HG02938 (cell line): ENCODE data around the gene MYO15A.

Experiments used
- ATAC-seq: cut with Tn5 transposase; IDR thresholded peaks from one replicate; pipeline ENCODE4 v1.9.1; 2021; ENCODE audit warnings: mild to moderate bottlenecking, moderate library complexity; ENCODE audit not compliant: unreplicated experiment

MYO15A gene

DNA sequence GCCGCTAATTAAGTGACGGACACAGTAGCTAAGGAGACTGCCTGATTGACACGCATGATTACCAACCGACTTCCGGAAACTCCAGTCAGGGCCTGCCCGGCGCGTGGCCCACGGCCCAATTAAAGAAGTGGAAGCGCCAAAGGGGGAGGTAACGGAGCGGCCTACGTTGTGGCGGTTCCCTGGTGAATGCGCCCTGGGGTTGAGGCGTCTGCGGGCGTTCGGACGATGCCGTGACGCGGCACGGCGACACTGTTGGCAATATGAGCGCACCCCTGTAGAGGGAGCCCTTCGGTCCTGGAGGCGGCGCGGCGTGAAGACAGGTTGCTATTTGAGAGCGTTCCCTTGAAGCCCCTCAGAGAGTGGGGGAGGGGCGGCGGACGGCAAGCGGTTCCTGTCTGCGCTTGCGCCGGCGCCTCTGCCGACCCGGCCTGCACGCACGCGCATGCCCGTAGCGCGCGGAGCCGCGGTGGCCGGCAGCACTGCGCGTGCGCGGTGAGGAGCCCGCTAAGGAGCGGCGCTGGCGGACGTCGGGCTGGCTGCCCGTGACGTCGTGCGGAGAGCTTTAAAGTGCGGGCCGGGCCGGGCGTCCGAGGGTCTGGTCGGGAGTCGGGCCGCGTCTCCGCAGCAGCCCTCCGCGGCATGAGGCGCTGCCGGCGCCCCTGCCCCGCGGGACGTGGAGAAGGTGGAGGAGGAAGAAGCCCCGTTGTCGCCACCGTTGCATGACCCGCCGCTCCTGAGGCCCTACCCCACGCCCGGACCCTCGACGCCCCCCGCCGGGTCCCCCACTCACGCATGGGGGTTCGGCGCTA, 75.0 kb downstream of the MYO15A start, which contains the start of gene ALKBH5:
Gene ALKBH5, plus strand, starts transcription at position 495 of the 809 bp plus-strand sequence. CDS start 416 bp downstream, outside the sequence.
- ATAC-seq = peak; percentile 85

DNA sequence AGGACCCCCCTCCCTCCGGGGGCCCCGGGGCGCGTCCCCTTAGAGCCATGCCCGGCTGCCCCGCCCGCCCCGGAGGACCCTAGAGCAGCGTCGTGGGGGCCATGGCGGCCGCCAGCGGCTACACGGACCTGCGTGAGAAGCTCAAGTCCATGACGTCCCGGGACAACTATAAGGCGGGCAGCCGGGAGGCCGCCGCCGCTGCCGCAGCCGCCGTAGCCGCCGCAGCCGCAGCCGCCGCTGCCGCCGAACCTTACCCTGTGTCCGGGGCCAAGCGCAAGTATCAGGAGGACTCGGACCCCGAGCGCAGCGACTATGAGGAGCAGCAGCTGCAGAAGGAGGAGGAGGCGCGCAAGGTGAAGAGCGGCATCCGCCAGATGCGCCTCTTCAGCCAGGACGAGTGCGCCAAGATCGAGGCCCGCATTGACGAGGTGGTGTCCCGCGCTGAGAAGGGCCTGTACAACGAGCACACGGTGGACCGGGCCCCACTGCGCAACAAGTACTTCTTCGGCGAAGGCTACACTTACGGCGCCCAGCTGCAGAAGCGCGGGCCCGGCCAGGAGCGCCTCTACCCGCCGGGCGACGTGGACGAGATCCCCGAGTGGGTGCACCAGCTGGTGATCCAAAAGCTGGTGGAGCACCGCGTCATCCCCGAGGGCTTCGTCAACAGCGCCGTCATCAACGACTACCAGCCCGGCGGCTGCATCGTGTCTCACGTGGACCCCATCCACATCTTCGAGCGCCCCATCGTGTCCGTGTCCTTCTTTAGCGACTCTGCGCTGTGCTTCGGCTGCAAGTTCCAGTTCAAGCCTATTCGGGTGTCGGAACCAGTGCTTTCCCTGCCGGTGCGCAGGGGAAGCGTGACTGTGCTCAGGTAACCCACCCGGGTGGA, 75.8 kb downstream of the MYO15A start:
- peak; percentile 9 for ATAC-seq

DNA sequence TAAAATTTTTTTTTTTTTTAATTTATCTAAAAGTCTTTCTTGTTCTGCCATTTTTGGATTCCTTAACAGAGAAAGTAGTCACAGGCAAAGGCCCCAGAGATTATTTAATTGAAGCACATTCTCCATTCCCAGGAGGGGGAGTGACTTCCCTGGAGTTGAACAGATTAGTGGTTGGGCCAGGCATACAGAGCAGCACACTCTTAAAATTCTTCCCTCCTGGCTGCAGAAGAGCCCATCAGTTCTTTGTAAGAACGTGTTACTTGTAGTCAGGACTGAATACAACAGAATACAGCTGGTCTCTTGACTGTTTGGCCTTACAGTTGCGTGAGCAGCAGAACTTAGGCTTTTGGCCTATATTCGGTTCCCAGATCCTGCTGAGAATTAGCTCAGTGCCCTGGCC, 76.8 kb downstream of the MYO15A start:
- ATAC-seq = no peak

DNA sequence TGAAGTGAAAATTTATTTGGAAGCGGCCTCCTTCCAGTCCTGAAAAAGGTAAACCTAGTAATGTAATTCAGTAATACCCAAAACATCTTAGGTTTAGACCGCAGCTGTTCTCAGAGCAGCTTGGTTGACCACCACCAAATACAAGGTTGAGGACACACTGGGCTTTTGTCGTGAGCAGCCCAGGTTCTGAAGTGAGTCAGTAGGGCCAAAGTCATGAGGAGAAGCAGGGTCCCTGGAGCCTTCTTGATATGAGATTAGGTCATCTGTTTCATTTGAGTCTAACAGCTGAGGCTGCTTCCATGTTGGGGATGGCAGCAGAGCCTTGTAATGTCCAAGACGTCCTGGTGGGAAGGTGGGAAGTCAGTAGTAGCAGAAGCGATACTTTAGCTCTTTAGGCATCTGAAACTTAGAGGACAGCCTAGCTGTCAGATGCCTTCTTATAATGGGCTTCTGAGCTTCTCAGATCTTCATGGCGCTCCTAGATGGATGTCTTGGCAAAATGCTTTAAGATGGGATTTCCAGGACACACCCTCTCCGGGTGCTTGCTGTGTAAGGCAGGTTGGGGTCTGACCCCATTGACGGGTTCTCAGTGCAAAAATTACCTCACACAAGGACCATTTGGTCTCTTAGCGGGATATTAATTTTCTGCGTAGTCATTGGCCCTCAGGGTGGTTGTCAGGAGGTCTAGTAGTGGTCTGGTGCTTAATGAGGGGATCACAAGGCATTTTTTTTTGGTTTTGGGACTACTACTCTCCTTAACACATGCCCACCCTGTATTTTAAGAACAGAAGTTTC, 77.5 kb downstream of the MYO15A start:
- ATAC-seq = no peak

DNA sequence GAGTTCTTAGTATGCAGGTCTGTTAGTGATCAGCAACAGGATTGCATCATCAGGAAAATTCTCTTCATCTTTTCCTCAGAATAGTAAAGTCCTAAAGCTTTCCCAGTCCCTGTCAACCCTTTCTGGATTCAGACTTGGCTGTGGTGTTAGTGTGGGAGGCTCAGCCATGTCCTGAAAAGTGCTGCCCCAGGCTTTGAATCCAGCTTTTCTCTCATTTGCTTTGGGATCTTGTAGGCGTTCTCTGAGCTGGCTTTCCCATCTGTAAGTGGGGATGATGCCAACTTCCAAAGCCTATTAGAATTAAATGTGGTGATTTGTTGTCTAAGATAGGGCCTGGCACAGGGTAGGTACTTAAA, 78.0 kb downstream of the MYO15A start:
- ATAC-seq = no peak

DNA sequence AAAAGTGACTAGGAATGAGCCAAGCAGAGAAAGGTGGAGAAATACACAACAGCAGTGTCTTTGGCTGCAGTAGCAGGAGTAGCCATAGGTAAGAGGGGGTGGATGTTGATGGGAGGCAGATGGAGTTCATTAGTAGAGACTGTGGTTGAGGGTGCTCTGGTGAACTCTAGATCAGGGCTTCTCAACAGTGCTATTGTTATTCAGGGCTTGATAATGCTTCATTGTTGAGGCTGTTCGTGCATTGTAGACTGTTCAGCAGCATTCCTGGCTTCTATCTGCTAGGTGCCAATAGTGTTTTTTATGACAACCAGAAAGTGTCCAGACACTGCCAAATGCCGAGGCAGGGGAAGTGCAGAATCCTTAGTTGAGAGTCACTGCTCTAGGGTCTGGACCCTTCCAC, 78.7 kb downstream of the MYO15A start:
- no peak for ATAC-seq

DNA sequence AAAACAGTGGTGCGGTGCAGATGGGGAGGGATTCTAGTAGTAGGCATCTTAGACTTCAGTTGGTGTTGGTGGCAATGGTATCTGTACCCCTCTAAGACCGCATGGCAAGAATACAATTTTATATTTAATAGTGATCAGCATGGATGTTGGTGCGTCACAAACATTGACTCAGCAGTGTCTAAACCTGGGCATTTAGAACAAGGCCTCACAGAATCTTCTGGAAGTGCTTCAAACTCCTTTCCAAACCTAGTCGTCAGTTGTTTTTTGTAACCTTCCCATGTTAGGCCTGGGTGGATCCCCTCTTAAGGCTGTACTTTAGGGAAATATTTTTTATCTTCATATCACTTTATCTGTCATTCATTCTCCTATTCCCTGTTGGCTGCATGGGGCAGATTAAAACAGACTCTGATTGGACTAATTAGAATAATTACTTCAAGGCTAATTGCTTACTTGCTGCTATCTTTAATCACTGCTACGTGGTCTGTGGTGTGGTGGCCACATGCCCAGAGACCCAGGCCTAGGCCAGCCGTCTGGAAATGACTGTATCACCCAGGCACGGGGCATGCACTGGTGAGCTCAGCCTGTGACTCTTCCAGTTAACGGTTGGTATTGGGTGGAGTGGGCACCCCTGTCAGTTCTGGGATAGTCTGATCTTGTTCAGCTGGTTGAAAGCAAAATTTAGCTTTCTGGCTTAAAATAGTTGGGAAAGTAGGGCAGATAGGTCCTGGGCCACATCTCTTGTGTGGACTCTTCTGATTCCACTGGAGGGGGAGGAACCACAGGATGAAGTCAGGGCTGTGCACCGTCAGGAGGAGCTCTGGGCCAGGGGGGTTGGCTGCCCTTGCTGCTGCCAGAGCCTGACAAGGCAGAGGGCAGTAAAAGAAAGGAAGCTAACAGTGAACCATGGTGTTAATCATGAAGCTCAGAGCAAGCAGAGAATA, 79.5 kb downstream of the MYO15A start:
- ATAC-seq = no peak

DNA sequence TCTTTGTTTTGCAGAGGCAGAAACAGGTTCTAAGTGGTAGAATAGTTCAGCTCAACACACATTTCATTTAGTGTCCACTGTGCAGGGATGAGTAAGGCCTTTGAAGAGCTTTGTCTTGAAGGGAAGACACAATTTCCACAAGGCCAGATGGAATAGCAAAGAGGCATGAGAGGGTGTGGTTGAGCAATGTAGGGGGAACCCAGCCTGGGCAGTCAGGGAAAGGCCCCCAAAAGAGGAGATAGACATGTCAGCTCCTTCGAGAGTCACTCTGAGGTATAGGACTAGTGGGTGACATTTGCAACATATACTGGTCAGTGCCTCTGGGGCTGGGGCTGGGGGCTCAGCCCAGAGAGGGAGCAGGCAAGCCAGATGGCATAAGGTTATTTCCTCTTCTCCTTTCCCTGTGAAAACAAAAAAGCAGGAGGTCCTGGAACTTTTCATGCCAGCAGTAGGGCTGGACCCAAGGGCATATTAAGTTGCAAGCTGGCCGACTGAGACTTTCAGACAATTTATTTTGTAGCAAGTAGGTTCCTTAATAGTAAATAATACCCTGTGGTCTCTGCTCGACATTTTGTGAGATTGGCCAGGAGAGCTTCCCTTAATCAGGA, 82.2 kb downstream of the MYO15A start:
- no peak for ATAC-seq

DNA sequence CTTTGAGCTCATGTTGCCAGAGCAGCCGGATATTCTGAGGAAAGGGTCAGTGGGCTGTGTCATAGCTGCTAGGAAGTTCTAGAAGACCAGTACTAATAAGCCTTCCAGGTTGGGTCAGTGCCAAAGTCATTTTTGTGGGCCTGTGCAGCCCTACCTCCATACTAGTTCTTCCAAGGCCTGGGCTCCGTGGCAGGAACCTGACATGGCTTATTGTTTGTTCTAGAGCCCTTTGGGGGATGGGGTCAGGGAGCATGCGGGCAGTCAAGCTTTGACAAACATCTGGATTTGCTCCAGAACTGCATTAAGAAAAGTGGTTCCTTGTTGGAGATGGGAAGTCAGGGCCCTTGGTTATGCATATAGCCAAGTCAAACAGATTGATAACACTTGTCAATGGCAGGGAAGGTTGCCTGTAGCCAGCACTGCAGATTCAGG, 82.7 kb downstream of the MYO15A start:
- ATAC-seq = no peak

DNA sequence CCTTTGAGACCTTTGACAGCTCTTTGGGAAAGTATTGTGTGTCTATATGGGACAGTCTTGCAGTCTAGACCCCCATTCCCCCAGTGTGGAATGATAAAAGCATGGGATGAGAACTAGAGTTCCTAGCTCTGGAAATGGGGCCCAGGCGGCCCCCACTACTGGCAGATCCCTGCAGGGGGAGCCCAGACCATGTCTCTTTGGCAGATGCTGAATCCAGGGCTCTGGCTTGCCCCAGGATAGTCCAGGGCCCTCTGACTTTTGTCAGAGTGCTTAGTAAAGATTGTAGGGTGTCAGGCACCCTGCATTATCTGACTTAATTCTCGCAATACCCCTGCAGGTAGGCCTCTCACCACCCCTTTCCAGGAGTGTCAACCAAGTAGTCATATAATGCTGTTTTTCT, 83.4 kb downstream of the MYO15A start:
- ATAC-seq = no peak

DNA sequence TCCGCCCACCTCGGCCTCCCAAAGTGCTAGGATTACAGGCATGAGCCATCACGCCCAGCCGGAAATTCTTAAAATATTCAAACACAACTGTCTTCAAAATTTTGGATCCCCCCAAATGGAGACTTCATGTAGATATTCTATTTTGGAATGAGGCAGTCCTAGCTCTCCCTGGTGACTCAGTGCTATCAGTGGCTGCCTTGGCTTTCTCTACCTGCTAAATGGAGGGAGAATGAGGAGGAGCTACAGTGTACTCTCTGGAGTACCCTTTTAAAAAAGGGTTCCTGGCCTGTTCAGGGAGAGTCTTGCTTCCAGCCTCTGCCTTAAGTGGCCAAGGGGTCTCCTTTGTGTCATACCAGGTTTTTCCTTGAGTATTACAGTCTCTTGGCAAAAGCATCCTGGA, 85.8 kb downstream of the MYO15A start:
- ATAC-seq = no peak

DNA sequence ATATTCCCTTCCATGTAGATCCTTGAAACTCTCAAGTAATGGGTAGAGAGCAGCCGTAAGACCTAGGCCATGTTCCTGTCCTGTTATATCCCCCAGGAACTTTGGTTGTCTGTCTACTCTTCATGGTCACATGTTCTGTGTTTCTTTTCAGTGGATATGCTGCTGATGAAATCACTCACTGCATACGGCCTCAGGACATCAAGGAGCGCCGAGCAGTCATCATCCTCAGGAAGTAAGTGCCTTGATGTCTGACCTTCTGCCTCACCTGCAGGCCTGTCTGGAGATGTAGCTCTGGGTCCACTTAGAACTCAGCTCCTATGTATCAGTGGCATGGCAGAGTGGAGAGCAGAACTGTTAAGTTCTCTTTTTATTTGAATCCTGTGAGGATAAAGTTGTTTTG, 86.2 kb downstream of the MYO15A start:
- ATAC-seq = no peak

DNA sequence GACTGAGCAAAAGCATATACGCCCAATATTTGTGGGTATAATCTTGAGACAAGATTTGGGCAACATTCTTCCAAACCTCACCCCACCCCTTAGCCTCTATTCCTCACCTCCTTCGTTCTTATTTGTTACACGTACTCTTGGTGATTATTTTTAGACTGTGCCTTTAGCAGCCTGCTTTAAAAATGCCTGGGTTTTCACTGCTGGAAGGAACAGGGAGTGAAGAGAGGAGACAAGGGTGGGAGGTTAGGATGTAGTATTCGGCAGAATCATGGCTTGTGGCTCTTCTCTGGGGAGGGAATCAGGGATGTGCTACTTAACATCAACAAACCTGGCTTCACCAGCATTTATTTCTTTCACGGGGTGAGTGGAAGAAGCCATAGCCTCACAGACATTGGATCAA, 86.7 kb downstream of the MYO15A start:
- no peak for ATAC-seq

DNA sequence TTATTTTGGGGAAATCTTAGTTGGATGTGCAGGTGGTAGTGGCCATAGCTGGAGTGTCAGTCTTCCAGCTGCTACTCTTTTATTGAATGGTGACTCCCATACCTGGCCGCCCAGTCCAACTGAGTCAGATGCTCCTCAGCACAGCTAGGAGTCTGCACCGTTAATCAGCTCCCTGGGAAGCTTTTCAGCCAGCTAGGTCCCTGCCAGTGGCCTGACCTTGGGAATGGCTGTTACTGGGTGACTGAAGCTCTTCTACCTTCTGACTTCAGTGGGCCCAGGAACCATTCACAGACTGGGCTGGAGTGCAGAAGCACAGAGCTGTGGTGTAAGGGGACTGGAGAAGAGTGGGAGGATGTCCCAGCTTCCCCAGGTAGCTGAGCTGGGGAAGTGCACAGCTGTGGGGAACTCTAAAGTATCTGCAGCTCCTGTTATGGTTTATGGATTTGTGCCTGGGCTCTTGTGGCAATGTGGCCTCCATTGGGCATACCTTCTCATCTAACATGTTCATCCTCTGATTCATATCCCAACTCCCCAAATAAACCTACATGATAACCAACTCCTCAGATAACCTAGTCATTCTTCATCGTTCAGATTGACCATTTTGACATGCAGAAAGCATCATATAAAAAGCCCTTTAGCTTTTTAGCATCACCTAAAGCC, 89.1 kb downstream of the MYO15A start:
- ATAC-seq = no peak

DNA sequence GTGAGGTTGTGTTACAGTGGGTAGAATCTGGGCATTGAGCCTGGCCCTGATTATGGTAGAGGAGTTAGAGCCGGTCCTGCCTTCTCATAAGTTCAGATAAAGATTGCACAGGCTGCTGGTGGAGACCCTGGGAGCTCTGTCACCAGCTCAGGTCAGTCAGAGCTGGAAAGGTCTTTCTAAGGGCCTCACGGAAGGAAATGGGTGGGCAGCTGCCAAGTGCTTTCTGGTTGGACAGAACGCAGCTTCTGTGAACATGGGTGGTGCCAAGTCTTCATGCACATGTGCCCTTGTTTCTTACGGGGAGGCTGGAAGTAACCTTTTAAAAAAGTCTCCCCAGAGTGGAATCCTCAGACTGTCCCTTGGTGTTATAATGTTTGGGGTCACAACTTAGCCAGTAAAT, 90.0 kb downstream of the MYO15A start:
- ATAC-seq = no peak

DNA sequence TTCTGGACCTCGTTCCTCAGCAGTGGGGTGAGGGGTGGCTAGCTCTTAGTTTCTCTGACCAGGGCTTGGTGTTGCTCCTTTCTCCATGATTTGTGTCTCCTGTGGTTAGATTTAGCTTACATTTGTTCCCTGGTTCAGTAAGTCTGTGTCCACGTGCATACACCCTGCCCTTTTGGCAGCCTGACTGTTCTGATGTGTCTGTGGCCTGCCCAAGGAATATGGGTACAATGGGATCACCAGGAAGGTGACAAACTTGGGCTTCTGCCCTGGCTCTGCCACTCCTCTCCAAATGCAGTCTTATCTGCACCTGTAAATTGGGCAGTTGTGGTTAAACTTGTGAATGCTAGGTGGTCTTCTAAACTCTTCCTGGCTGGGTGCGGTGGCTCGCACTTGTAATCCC, 92.6 kb downstream of the MYO15A start:
- ATAC-seq = no peak

DNA sequence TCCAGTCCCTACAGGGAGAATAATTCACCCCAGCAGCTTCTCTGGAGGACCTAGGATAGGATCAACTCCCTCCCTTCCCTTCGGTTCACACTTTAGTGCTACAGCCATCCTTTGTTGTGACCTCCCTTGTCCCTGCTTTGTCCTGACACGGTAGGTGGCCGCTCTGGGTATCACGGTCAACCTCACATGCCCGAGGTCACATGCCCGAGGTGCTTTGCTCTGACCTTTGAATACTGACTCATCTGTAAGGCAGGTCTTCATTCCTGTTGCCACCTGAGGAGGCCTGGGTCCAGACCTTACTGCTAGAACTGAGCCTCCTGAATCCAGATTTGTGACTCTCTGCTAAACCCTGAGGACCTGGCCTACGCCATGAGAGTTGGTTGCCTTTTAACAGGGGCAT, 94.8 kb downstream of the MYO15A start:
- ATAC-seq = no peak

DNA sequence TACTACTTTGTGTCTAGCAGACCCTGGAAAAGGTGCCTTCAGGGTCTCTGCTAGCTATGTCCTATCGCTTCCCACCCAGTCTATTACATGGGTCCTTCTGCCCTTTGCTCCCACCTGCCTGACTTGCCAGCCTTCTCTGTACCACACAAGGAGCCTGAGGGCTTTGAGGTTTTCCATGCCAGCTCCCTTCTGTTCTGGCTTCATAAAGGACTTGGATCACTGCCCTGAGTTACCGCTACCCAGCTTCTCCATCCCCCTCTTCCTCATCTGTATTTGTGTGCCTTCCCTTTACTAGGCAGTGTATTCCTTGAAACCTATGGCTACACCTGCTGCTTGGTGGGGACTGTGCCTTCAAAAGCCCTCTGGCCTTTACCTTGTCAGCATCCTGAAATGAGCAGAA, 97.3 kb downstream of the MYO15A start:
- ATAC-seq = no peak

DNA sequence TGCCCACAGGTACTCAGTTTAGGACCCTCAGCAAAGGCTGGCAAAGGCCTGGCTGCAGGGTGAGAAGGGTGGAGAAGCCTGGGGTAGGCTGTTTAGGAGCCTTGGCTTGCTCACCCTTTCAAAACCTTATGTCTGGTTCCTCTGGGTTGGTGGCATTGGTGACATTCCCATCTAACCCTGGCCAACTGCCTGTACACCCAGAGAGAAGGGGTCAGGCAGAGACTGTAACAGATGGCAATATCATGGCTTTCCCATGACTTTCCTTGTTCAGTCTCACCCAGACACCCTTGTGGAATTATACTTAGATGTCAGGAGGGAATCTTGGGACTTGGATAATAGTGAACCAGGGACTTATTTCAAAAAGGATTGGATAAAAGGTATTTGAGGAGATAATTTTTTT, 98.4 kb downstream of the MYO15A start:
- ATAC-seq = no peak
